Karpas-422 (cell line): ENCODE measurements around the gene SHLD3. TPM values are rescaled to one million over a fixed set of nuclear protein-coding genes. Genes with fewer than 3 reads are reported as not detected.
"Not testable (repeated sequence)": the region's sequence is repeated elsewhere in the genome, so short reads cannot be mapped to it uniquely, and the experiment has no call there.

Experiments
- DNase-seq: peaks from one replicate; pipeline ENCODE4 v3.0.0-alpha.2; 2015
- H2AFZ ChIP-seq: fragments of 200-600 bp; sonication (generic); 2 replicates; pipeline ENCODE4 v1.6.1; 2014; ENCODE audit warnings: antibody characterized with exemption, low read length, mixed read lengths
- H3K27ac ChIP-seq: fragments of 200-600 bp; sonication (generic); 2 replicates; pipeline ENCODE4 v1.5.1; 2014; ENCODE audit warnings: mild to moderate bottlenecking, low read length, moderate library complexity
- H3K27me3 ChIP-seq: fragments of 200-600 bp; sonication (generic); 2 replicates; pipeline ENCODE4 v1.6.1; 2014; ENCODE audit warnings: low read length, mixed read lengths
- H3K36me3 ChIP-seq: fragments of 200-600 bp; sonication (generic); 2 replicates; pipeline ENCODE4 v1.6.1; 2014; ENCODE audit warnings: low read length, mixed read lengths; ENCODE audit not compliant: insufficient read depth
- H3K4me1 ChIP-seq: fragments of 200-600 bp; sonication (generic); 2 replicates; pipeline ENCODE4 v1.6.1; 2014; ENCODE audit warnings: mild to moderate bottlenecking, low read length, mixed read lengths
- H3K4me2 ChIP-seq: fragments of 200-600 bp; sonication (generic); 2 replicates; pipeline ENCODE4 v1.6.1; 2014; ENCODE audit warnings: low read length, low read depth, mild to moderate bottlenecking; ENCODE audit not compliant: poor library complexity, severe bottlenecking
- H3K4me3 ChIP-seq: fragments of 200-600 bp; sonication (generic); 2 replicates; pipeline ENCODE4 v1.5.1; 2014; ENCODE audit warnings: mild to moderate bottlenecking, antibody characterized with exemption, low read length, mixed read lengths
- H3K79me2 ChIP-seq: fragments of 200-600 bp; sonication (generic); 2 replicates; pipeline ENCODE4 v1.6.1; 2014; ENCODE audit warnings: mild to moderate bottlenecking, low read length, mixed read lengths
- H3K9ac ChIP-seq: fragments of 200-600 bp; sonication (generic); 2 replicates; pipeline ENCODE4 v1.6.0; 2014; ENCODE audit warnings: low read length
- H3K9me2 ChIP-seq: fragments of 200-600 bp; sonication (generic), shearing (Covaris generic); replicated peaks from 2 replicates; pipeline ENCODE4 v1.6.0; 2014; ENCODE audit warnings: mild to moderate bottlenecking, low read length, moderate library complexity; ENCODE audit not compliant: insufficient read depth
- H3K9me3 ChIP-seq: fragments of 300-700, 200-600 bp; sonication (generic); 2 replicates; pipeline ENCODE4 v1.6.1; 2014; ENCODE audit warnings: low read length, mixed read lengths
- H4K20me1 ChIP-seq: fragments of 200-600 bp; sonication (generic); 2 replicates; pipeline ENCODE4 v1.6.1; 2014; ENCODE audit warnings: mild to moderate bottlenecking, antibody characterized with exemption, low read length, low read depth; ENCODE audit not compliant: insufficient read depth
- total RNA-seq: library from RNA; depleted of rRNA; stranded (reverse); fragments of >200 nt; shearing (Covaris generic); gene quantifications from 2 replicates; pipeline ENCODE4 v1.2.3, GENCODE V29; 2014; ENCODE audit warnings: low replicate concordance; rRNA removed

The SHLD3 gene
- 5.1 and 7.0 TPM in 2 replicates for total RNA-seq

- H3K79me2 ChIP-seq = peaks cover 92% of the 10 kb centered on the region
- peaks cover 9% of the 10 kb centered on the region; the same call in 1 of the 2 replicates for H4K20me1 ChIP-seq
- H3K4me2 ChIP-seq = peak within 1 kb of the TSS; percentile 95
- H3K4me3 ChIP-seq = peak within 1 kb of the TSS; percentile 76
- no peaks in the 10 kb centered on the region for H3K9me2 ChIP-seq
- peak within 1 kb of the TSS; percentile 91 for H3K9ac ChIP-seq
- DNase-seq = peak; percentile 97
- no peaks in the 10 kb centered on the region for H3K27me3 ChIP-seq
- H3K9me3 ChIP-seq = no peaks in the 10 kb centered on the region
- peak within 1 kb of the TSS; percentile 84 for H2AFZ ChIP-seq
- H3K4me1 ChIP-seq = peaks cover 29% of the 10 kb centered on the region
- peak within 1 kb of the TSS; percentile 81 for H3K27ac ChIP-seq
- peaks cover 18% of the 10 kb centered on the region; the same call in 1 of the 2 replicates for H3K36me3 ChIP-seq
Measured at GRCh38 chr5:65624571-65625555, at the start of gene SHLD3, which contains the start of gene TRAPPC13. Gene SHLD3, plus strand, starts transcription at chr5:65625027. Its CDS starts 4,561 bp downstream, at chr5:65629588. Gene TRAPPC13, plus strand, starts transcription at chr5:65625027. Its CDS starts 34 bp downstream, at chr5:65625061.

GRCh38 chr5:65577141-65577540, 47.7 kb upstream of the SHLD3 start:
- no peak overlapping the region for H2AFZ ChIP-seq
- no peak for DNase-seq
- H3K9me3 ChIP-seq = no peaks in the 10 kb centered on the region
- no peak overlapping the region for H3K4me3 ChIP-seq
- H3K79me2 ChIP-seq = peaks cover 29% of the 10 kb centered on the region
- H4K20me1 ChIP-seq = no peaks in the 10 kb centered on the region
- no peaks in the 10 kb centered on the region for H3K4me1 ChIP-seq
- no peak overlapping the region for H3K27ac ChIP-seq
- no peak overlapping the region for H3K9ac ChIP-seq
- H3K4me2 ChIP-seq = no peak overlapping the region
- H3K27me3 ChIP-seq = no peaks in the 10 kb centered on the region
- H3K9me2 ChIP-seq = no peaks in the 10 kb centered on the region
- H3K36me3 ChIP-seq = peaks cover 33% of the 10 kb centered on the region; the same call in 1 of the 2 replicates

GRCh38 chr5:65588694-65589093, 36.1 kb upstream of the SHLD3 start:
- Histone ChIP-seq H2AFZ (no peak overlapping the region), H3K36me3 (peaks cover 69% of the 10 kb centered on the region; the same call in 1 of the 2 replicates), H3K27ac (no peak overlapping the region), H3K27me3 (no peaks in the 10 kb centered on the region), H3K9me3 (no peaks in the 10 kb centered on the region), H4K20me1 (no peaks in the 10 kb centered on the region), H3K9ac (no peak overlapping the region), H3K9me2 (no peaks in the 10 kb centered on the region), H3K4me3 (no peak overlapping the region), H3K79me2 (no peaks in the 10 kb centered on the region), H3K4me1 (no peaks in the 10 kb centered on the region), H3K4me2 (no peak overlapping the region)
- DNase-seq = no peak

GRCh38 chr5:65601761-65602160, 23.1 kb upstream of the SHLD3 start:
- H3K9me2 ChIP-seq, DNase-seq, H2AFZ ChIP-seq, H3K9ac ChIP-seq, H3K27me3 ChIP-seq, H3K9me3 ChIP-seq, H3K27ac ChIP-seq, H3K4me2 ChIP-seq, H3K4me3 ChIP-seq, H4K20me1 ChIP-seq: not testable (repeated sequence)
- Histone ChIP-seq H3K79me2 (peaks cover 50% of the 10 kb centered on the region), H3K4me1 (peaks cover 11% of the 10 kb centered on the region), H3K36me3 (peaks cover 89% of the 10 kb centered on the region)

GRCh38 chr5:65611524-65611923, 13.3 kb upstream of the SHLD3 start:
- H3K36me3 ChIP-seq = peaks cover 54% of the 10 kb centered on the region
- no peak overlapping the region for H2AFZ ChIP-seq
- peak overlapping the region; percentile 43 for H3K9ac ChIP-seq
- peak overlapping the region; percentile 52 for H3K4me3 ChIP-seq
- H3K4me1 ChIP-seq = peaks cover 39% of the 10 kb centered on the region
- no peaks in the 10 kb centered on the region for H4K20me1 ChIP-seq
- no peaks in the 10 kb centered on the region for H3K27me3 ChIP-seq
- no peaks in the 10 kb centered on the region for H3K9me3 ChIP-seq
- H3K9me2 ChIP-seq = no peaks in the 10 kb centered on the region
- H3K27ac ChIP-seq = peak overlapping the region; percentile 96
- peak; percentile 75 for DNase-seq
- peaks cover 58% of the 10 kb centered on the region for H3K79me2 ChIP-seq
- peak overlapping the region; percentile 79 for H3K4me2 ChIP-seq

- H3K4me2 ChIP-seq = peak overlapping the region; percentile 79
- H3K36me3 ChIP-seq = peaks cover 51% of the 10 kb centered on the region
- peak overlapping the region; percentile 43 for H3K9ac ChIP-seq
- no peaks in the 10 kb centered on the region for H3K27me3 ChIP-seq
- no peaks in the 10 kb centered on the region for H3K9me2 ChIP-seq
- H3K4me3 ChIP-seq = peak overlapping the region; percentile 52
- H3K27ac ChIP-seq = peak overlapping the region; percentile 96
- DNase-seq = peak; percentile 58
- no peaks in the 10 kb centered on the region for H4K20me1 ChIP-seq
- no peaks in the 10 kb centered on the region for H3K9me3 ChIP-seq
- H2AFZ ChIP-seq = no peak overlapping the region
- H3K4me1 ChIP-seq = peaks cover 39% of the 10 kb centered on the region
- peaks cover 64% of the 10 kb centered on the region for H3K79me2 ChIP-seq
Measured at GRCh38 chr5:65612298-65612907, 12.4 kb upstream of the SHLD3 start.

GRCh38 chr5:65620021-65620420, 4.8 kb upstream of the SHLD3 start:
- Histone ChIP-seq H3K4me3 (no peak overlapping the region), H3K27me3 (no peaks in the 10 kb centered on the region), H3K27ac (no peak overlapping the region), H2AFZ (no peak overlapping the region), H3K79me2 (peaks cover 89% of the 10 kb centered on the region), H3K4me2 (no peak overlapping the region), H3K9ac (no peak overlapping the region), H3K36me3 (peaks cover 16% of the 10 kb centered on the region), H4K20me1 (peaks cover 9% of the 10 kb centered on the region; the same call in 1 of the 2 replicates), H3K4me1 (peaks cover 37% of the 10 kb centered on the region), H3K9me3 (no peaks in the 10 kb centered on the region), H3K9me2 (no peaks in the 10 kb centered on the region)
- no peak for DNase-seq

- not testable (repeated sequence) for H3K9me2 ChIP-seq, H4K20me1 ChIP-seq, H3K27me3 ChIP-seq, H2AFZ ChIP-seq, H3K27ac ChIP-seq, DNase-seq, H3K9me3 ChIP-seq
- Histone ChIP-seq H3K4me1 (peaks cover 45% of the 10 kb centered on the region), H3K9ac (0 out of 2 replicates have a peak overlapping the region, but pooled peaks have one; percentile 91), H3K4me3 (peak overlapping the region; percentile 76; the same call in 1 of the 2 replicates), H3K79me2 (peaks cover 92% of the 10 kb centered on the region), H3K4me2 (peak overlapping the region; percentile 95), H3K36me3 (peaks cover 10% of the 10 kb centered on the region)
Measured at GRCh38 chr5:65621961-65622360, 2.9 kb upstream of the SHLD3 start.
